Activated gamma-delta T cell treated with Interleukin-2 at 50 U/mL for 16 hours (primary cell): ENCODE results near the gene IL26.
"Not testable (repeated sequence)": the region's sequence is repeated elsewhere in the genome, so short reads cannot be mapped to it uniquely, and the experiment has no call there.

Experiments used
- DNase-seq: peaks from one replicate; pipeline ENCODE4 v3.0.0-alpha.2; 2020

The IL26 gene

GRCh38 chr12:68190301-68190700 is 35.3 kb downstream of the IL26 start:
- DNase-seq: no peak

- DNase-seq: peak; percentile 35
Measured at GRCh38 chr12:68189821-68190242, 35.8 kb downstream of the IL26 start.

- no peak for DNase-seq
Measured at GRCh38 chr12:68185598-68185997, 40.0 kb downstream of the IL26 start.

GRCh38 chr12:68180792-68181744 is 44.5 kb downstream of the IL26 start:
- peak; percentile 15 for DNase-seq

- DNase-seq: no peak
Measured at GRCh38 chr12:68178774-68179439, 46.7 kb downstream of the IL26 start.

GRCh38 chr12:68178184-68178583 is 47.4 kb downstream of the IL26 start:
- no peak for DNase-seq

GRCh38 chr12:68177562-68177961 is 48.0 kb downstream of the IL26 start:
- DNase-seq: no peak

- DNase-seq: no peak
Measured at GRCh38 chr12:68176257-68176656, 49.4 kb downstream of the IL26 start.

- peak; percentile 59 for DNase-seq
Measured at GRCh38 chr12:68175557-68176061, 50.0 kb downstream of the IL26 start.

- DNase-seq: not testable (repeated sequence)
Measured at GRCh38 chr12:68174761-68175160, 50.8 kb downstream of the IL26 start.

- no peak for DNase-seq
Measured at GRCh38 chr12:68173792-68174191, 51.8 kb downstream of the IL26 start.

- no peak for DNase-seq
Measured at GRCh38 chr12:68170726-68171125, 54.9 kb downstream of the IL26 start.

GRCh38 chr12:68169213-68169889 is 56.3 kb downstream of the IL26 start:
- DNase-seq: no peak

- no peak for DNase-seq
Measured at GRCh38 chr12:68166317-68166831, 59.2 kb downstream of the IL26 start.

- no peak for DNase-seq
Measured at GRCh38 chr12:68163560-68164081, 62.0 kb downstream of the IL26 start.

GRCh38 chr12:68162374-68162773 is 63.2 kb downstream of the IL26 start:
- DNase-seq: no peak

- peak; percentile 25 for DNase-seq
Measured at GRCh38 chr12:68159681-68160304, 65.8 kb downstream of the IL26 start, which contains the start of gene IFNG. TSS of gene IFNG (minus strand) at chr12:68159740. CDS start at chr12:68159615, 125 bp downstream.

- no peak for DNase-seq
Measured at GRCh38 chr12:68158432-68158831, 67.2 kb downstream of the IL26 start.

GRCh38 chr12:68157380-68157779 is 68.2 kb downstream of the IL26 start:
- no peak for DNase-seq

- DNase-seq: no peak
Measured at GRCh38 chr12:68156636-68157035, 69.0 kb downstream of the IL26 start.

- no peak for DNase-seq
Measured at GRCh38 chr12:68154779-68155178, 70.8 kb downstream of the IL26 start.
